AG09319 (cell line): ENCODE data around the gene ABHD17C.

Experiments used
- DNase-seq: peaks from one replicate; pipeline ENCODE4 v3.0.0-alpha.2; 2010; ENCODE audit warnings: low read depth; ENCODE audit errors: extremely low read depth
- CTCF ChIP-seq: IDR thresholded peaks from 2 replicates; pipeline ENCODE4 v1.5.1; 2011; ENCODE audit warnings: low read depth, mild to moderate bottlenecking, inconsistent platforms, low read length, moderate library complexity

The ABHD17C gene

DNA sequence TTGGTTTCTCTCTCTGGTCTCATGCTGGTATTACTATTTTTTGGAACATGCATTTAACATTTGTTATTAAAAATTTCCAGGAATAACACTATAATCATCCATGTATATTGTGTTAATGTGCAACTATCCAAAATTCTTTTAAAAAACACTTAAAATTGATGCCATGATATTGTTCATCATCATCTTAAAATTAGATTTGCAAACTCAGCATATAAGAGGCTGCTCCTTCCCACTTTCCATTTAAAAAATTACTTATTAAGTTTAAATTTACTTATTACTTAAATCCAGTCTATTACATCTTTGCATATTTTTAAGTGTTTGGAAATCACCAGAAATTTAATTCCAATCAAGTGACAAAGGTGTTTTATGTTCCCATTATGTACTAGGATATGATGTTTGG lies 5.8 kb upstream of the ABHD17C start:
- no peak for TF ChIP-seq CTCF
- no peak for DNase-seq

DNA sequence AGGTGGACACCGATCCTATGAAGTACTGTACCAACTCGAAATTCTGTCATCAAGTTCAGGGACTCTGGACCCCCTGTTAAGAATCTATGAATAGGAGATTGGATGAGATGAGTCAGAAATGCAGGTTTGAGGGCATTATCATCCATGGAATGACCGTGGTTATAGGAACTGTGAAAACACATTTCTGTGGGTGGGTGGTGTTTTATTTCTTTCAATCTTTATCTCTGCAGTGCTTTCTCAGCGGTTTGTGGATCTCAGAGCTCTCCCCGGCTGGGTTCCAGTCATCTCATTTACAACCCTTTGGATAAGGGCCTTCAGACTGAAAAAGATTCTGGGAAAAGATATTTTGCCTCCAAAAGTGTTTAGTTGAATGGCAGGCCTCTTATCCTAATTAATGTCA lies 5.4 kb upstream of the ABHD17C start:
- TF ChIP-seq CTCF: no peak
- DNase-seq: no peak

GRCh38 chr15:80691575-80691974 lies 3.5 kb upstream of the ABHD17C start:
- no peak for TF ChIP-seq CTCF
- DNase-seq: no peak

- no peak for DNase-seq
- TF ChIP-seq CTCF: no peak
Measured at GRCh38 chr15:80693682-80694610, 1.2 kb upstream of the ABHD17C start.

GRCh38 chr15:80694611-80695098 lies 455 bp upstream of the ABHD17C start:
- no peak for TF ChIP-seq CTCF
- DNase-seq: no peak

- no peak for DNase-seq
- TF ChIP-seq CTCF: peak; percentile 44
Measured at GRCh38 chr15:80695911-80696661, 976 bp downstream of the ABHD17C start.
